ENCODE measurements around the gene IFRD2.
A peak's percentile ranks its signal among the peaks of the same experiment; 100 is the strongest.

Gene IFRD2

GRCh38 chr3:50241163-50241562 is 51.1 kb downstream of the IFRD2 start:
- in situ Hi-C loops (cut with HindIII; ENCODE audit: low pct_unique_long_range_greater_than_20kb, low sequenced_read_pairs), result no loop called here
- no peak for DNase-seq (ENCODE audit: low read depth in 1 of 2, low spot score in 1 of 2)
- TF ChIP-seq JUND (IDR thresholded peaks at IDR 0.05; ENCODE audit: low read depth), result no peak

GRCh38 chr3:50239649-50240048 is 52.6 kb downstream of the IFRD2 start:
- DNase-seq (ENCODE audit: low read depth in 1 of 2, low spot score in 1 of 2), result no peak
- in situ Hi-C loops (cut with HindIII; ENCODE audit: low pct_unique_long_range_greater_than_20kb, low sequenced_read_pairs), result no loop called here
- no peak for TF ChIP-seq JUND (IDR thresholded peaks at IDR 0.05; ENCODE audit: low read depth)

- in situ Hi-C loops (cut with HindIII; ENCODE audit: low pct_unique_long_range_greater_than_20kb, low sequenced_read_pairs), result no loop called here
- no peak for TF ChIP-seq JUND (IDR thresholded peaks at IDR 0.05; ENCODE audit: low read depth)
- peak in 1 of 2 experiments; percentile 60 for DNase-seq (ENCODE audit: low read depth in 1 of 2, low spot score in 1 of 2)
These were observed 53.6 kb downstream of the IFRD2 start for GRCh38 chr3:50238549-50239026.

- peak; percentile 61 to 72 for DNase-seq (ENCODE audit: low read depth in 1 of 2, low spot score in 1 of 2)
- in situ Hi-C loops (cut with HindIII; ENCODE audit: low pct_unique_long_range_greater_than_20kb, low sequenced_read_pairs), result no loop called here
- TF ChIP-seq JUND (IDR thresholded peaks at IDR 0.05; ENCODE audit: low read depth), result no peak
These were observed 54.3 kb downstream of the IFRD2 start for GRCh38 chr3:50237754-50238548.
